Kidney epithelial cell (primary cell): ENCODE results near the gene WRAP73. TPM values are rescaled to one million over a fixed set of nuclear protein-coding genes. Genes with fewer than 3 reads are reported as not detected.

Source experiments
- DNase-seq: peaks from one replicate; pipeline ENCODE4 v3.0.0-alpha.2; 2010; ENCODE audit warnings: low read depth
- H3K27me3 ChIP-seq: 2 replicates; pipeline ENCODE4 v1.6.0; 2011; ENCODE audit warnings: low read length; ENCODE audit not compliant: control insufficient read depth, insufficient read depth
- H3K36me3 ChIP-seq: 2 replicates; pipeline ENCODE4 v1.5.1; 2011; ENCODE audit warnings: low read length; ENCODE audit not compliant: control insufficient read depth, insufficient read depth
- H3K4me3 ChIP-seq: 2 replicates; pipeline ENCODE4 v1.5.1; 2011; ENCODE audit warnings: low read depth, mild to moderate bottlenecking, control low read depth, low read length
- CTCF ChIP-seq: IDR thresholded peaks from 2 replicates; pipeline ENCODE4 v1.5.1; 2011; ENCODE audit warnings: mild to moderate bottlenecking, moderate library complexity, low read length, control low read depth, inconsistent platforms; ENCODE audit not compliant: insufficient read depth, poor library complexity, severe bottlenecking
- total RNA-seq: library from RNA; depleted of rRNA; stranded (reverse); fragments of >200 nt; gene quantifications from 2 replicates; pipeline ENCODE4 v1.2.3, GENCODE V29; 2015

The WRAP73 gene
- total RNA-seq, 1 donor from 2014 or later = 35.2 TPM

DNA sequence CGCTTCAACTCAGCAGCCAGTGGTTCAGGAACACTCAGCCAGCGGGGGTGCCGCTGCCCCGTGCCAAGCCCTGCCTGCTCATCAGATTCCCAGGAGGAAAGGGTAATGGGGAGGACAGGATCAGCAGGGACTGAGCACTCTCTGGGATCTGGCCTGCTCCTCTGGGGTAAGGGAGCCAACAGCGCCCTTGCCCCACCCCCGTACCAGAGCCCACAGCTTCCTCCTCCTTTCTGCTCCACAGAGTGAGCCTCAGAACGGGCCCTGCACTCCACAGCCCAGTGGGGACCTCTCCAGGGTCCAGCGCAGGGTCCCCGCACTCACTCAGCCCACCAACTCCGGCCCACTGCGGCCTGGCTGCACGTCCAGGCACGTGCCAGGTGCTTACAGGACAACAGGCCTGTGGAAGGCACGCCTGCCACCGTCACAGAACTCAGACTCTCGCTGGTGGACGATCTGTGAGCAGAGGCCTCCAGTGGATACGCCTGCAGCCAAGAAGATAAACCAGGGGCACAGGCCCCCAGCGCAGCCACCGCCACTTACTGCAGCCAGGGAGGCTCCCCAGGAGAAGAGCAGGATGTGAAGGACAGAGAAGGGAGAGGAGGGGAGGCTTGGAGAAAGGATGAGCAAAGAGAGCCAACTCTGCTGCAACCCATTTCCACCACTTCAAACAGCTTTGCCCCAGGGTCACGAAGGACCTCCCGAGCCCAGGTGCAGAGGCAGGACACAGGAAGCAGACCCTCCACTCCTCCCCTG, 40.7 kb downstream of the WRAP73 start:
- Histone ChIP-seq H3K27me3 (peaks cover 42% of the 10 kb centered on the region), H3K36me3 (no peaks in the 10 kb centered on the region), H3K4me3 (no peak overlapping the region)
- no peak for TF ChIP-seq CTCF
- DNase-seq = no peak

DNA sequence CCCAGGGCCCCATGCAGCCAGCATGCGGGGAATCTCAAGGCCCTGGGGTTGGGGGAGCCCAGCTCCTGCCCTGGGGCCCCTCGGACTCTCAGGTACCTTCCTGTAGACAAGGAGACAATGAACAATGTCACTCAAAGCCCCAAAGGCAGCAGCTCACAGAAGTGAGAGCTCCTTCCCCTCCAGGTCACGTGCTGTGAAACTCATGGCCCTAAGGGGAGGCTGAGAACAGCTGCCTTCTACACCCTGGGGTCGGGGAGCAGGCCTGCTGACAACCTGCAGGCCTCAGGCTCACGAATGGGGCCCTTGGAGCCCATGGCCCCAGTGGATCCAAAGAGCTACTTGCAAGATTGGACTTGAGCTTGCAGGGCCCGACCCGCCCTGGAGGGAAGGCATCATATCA, 41.7 kb downstream of the WRAP73 start:
- DNase-seq = no peak
- no peak overlapping the region for H3K4me3 ChIP-seq
- TF ChIP-seq CTCF = no peak
- peaks cover 43% of the 10 kb centered on the region for H3K27me3 ChIP-seq
- H3K36me3 ChIP-seq = no peaks in the 10 kb centered on the region

DNA sequence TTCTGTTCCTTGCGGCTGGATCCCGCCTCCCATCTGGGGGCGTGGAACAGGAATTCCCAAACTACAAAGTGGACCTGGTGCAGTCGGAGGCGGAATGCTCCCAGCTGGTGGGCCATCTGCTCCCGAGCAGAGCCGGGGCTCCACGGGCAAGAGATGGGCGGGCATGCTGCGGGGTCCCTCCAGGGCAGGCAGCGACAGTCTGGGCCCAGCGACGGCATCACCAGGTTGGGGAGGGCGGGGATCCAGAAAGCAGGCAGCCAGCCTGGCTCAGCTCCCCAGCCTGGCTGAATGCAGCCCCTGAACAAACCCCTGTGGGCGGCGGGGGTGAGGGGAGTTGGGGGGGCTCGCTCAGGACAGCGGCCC, 42.2 kb downstream of the WRAP73 start:
- Histone ChIP-seq H3K36me3 (no peaks in the 10 kb centered on the region), H3K4me3 (no peak overlapping the region), H3K27me3 (peaks cover 40% of the 10 kb centered on the region)
- DNase-seq = no peak
- TF ChIP-seq CTCF = no peak

GRCh38 chr1:3606779-3607702, 42.9 kb downstream of the WRAP73 start:
- no peak for TF ChIP-seq CTCF
- H3K4me3 ChIP-seq = no peak overlapping the region
- DNase-seq = no peak
- peaks cover 35% of the 10 kb centered on the region for H3K27me3 ChIP-seq
- no peaks in the 10 kb centered on the region for H3K36me3 ChIP-seq

DNA sequence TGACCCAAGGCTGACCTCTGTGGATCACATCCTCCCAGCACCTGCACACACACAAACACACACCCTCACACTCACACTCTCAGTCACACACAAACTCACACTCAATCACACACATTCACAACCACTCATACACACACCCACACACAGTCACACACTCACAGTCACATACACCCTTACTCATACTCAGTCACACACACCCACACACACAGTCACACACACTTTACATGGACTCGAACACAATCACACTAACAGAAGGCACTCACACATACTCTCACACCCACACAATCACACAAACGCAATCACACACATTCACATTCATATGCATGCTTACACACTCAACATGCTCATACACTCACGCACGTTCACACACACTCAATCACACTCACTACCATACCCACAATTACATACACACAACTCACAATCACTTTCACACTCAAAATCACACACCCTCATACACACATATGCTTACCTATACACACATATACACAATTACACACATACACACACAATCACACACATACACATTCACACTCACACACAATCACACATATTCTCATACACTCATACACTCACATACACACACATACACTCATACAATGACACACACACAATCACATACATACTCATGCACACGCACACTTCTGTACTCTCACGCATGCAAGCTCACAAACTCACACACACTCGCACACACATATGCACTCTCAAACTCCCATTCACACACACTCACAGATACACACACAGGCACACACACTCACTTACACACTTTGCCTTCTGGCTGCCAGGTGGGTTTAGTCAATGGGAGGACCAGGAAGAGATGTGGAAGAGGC, 44.7 kb downstream of the WRAP73 start:
- no peak for TF ChIP-seq CTCF
- Histone ChIP-seq H3K4me3 (no peak overlapping the region), H3K36me3 (no peaks in the 10 kb centered on the region), H3K27me3 (peaks cover 18% of the 10 kb centered on the region)
- no peak for DNase-seq
